Measurements from ENCODE around the gene CENPX. TPM values are rescaled to one million over a fixed set of nuclear protein-coding genes. Genes with fewer than 3 reads are reported as not detected.
A peak's percentile ranks its signal among the peaks of the same experiment; 100 is the strongest.

The CENPX gene
- total and polyA plus RNA-seq, 2 of the 13 experiments (the other 11 are each of a cell fraction or from before 2014, with no cell fraction given), result 92.7 to 170 TPM

DNA sequence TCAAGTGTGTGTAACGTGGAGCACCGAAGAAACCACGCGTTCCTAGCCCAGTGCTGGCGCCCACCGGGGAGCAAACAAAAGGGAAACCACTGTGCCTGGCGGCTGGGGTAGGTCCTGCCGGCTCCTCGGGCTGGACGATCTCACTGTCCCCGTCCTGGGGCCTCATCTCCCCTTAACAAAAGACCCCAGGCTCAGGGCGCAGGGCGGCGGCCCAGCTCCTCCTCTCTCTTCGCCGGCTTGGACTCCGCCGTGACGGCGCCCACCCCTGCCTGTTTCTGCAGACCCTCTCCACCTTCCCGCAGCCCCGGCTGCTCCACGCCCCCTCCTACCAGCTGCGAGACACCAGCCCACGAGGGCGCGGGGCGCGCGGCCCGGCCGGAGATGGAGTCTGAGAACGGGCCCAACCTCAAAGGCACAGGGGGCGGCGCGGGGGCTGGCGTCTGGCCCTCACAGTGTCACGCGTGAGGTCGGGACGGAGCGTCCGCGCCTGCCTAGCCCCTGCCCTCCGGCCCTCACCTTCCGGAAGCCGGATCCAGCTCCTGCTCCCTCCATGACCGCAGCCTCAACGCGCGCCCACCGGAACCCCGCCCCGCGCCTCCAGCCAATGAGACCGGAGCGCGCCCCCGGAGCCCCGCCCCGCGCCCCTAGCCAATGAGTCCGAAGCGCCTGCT, at the start of gene CENPX (continued):
- TF ChIP-seq, protein P1, sequence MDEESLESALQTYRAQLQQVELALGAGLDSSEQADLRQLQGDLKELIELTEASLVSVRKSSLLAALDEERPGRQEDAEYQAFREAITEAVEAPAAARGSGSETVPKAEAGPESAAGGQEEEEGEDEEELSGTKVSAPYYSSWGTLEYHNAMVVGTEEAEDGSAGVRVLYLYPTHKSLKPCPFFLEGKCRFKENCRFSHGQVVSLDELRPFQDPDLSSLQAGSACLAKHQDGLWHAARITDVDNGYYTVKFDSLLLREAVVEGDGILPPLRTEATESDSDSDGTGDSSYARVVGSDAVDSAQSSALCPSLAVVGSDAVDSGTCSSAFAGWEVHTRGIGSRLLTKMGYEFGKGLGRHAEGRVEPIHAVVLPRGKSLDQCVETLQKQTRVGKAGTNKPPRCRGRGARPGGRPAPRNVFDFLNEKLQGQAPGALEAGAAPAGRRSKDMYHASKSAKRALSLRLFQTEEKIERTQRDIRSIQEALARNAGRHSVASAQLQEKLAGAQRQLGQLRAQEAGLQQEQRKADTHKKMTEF (CRISPR knock-in tag; IDR thresholded peaks at IDR 0.05), result peak; percentile 56; the same call in 1 of the 2 replicates
- no peak for TF ChIP-seq SMARCC2 (IDR thresholded peaks at IDR 0.05)
- peak; percentile 64; the same call in 1 of the 2 replicates for TF ChIP-seq RXRA (CRISPR knock-in tag; IDR thresholded peaks at IDR 0.05)
- peak; percentile 81; the same call in 1 of the 2 replicates for TF ChIP-seq MXD4 (CRISPR knock-in tag; IDR thresholded peaks at IDR 0.05)
- 0 out of 2 replicates have a peak, but pooled peaks have one; percentile 51 for TF ChIP-seq GATAD1 (CRISPR knock-in tag; IDR thresholded peaks at IDR 0.05)
- TF ChIP-seq ATF7 (IDR thresholded peaks at IDR 0.05), result no peak
- 0 out of 2 replicates have a peak, but pooled peaks have one; percentile 68 for TF ChIP-seq ATF7 (CRISPR knock-in tag; IDR thresholded peaks at IDR 0.05)
- TF ChIP-seq ZNF746 (CRISPR knock-in tag; IDR thresholded peaks at IDR 0.05), result peak; percentile 43; the same call in 1 of the 2 replicates
- TF ChIP-seq RFX1 (IDR thresholded peaks at IDR 0.05), result no peak
- no peak for TF ChIP-seq KMT2A (CRISPR knock-in tag; IDR thresholded peaks at IDR 0.05)
- TF ChIP-seq KLF9 (CRISPR knock-in tag; IDR thresholded peaks at IDR 0.05; ENCODE audit: low read depth), result no peak
- no peak; the same call in 1 of the 2 replicates for TF ChIP-seq ISX (CRISPR knock-in tag; conservative IDR thresholded peaks at IDR 0.05)
- 0 out of 2 replicates have a peak, but pooled peaks have one; percentile 74 for TF ChIP-seq ZNF234 (CRISPR knock-in tag; conservative IDR thresholded peaks at IDR 0.05)
- peak; percentile 66; the same call in 1 of the 2 replicates for TF ChIP-seq REPIN1 (CRISPR knock-in tag; IDR thresholded peaks at IDR 0.05; ENCODE audit: borderline replicate concordance, low read depth)
- TF ChIP-seq TARDBP (CRISPR knock-in tag; IDR thresholded peaks at IDR 0.05), result 0 out of 2 replicates have a peak, but pooled peaks have one; percentile 13
- TF ChIP-seq IRF2 (CRISPR knock-in tag; IDR thresholded peaks at IDR 0.05), result peak; percentile 6

Data from HepG2 (cell line).